Duodenal mucosa (tissue), 2 donors: ENCODE results near the gene SEPTIN6.
A peak's percentile ranks its signal among the peaks of the same experiment; 100 is the strongest.
"Not testable (repeated sequence)": the region's sequence is repeated elsewhere in the genome, so short reads cannot be mapped to it uniquely, and the experiment has no call there.

ENCODE experiments used
- H3K27ac ChIP-seq: one replicate; pipeline ENCODE4 v1.7.0; 2013; ENCODE audit warnings: low read depth, low read length
- H3K27me3 ChIP-seq, 2 donors: one replicate each; pipeline ENCODE4 v1.7.0; 2013; ENCODE audit warnings: low read length in 2 of 2, control low read depth in 1 of 2; ENCODE audit not compliant: insufficient read depth in 2 of 2, control insufficient read depth in 1 of 2
- H3K36me3 ChIP-seq, 2 donors: one replicate each; pipeline ENCODE4 v1.7.0; 2013; ENCODE audit warnings: low read length in 2 of 2, control low read depth in 1 of 2; ENCODE audit not compliant: insufficient read depth in 2 of 2, control insufficient read depth in 1 of 2
- H3K4me1 ChIP-seq, 2 donors: one replicate each; pipeline ENCODE4 v1.7.0; 2013; ENCODE audit warnings: low read length in 2 of 2, control low read depth in 1 of 2; ENCODE audit not compliant: insufficient read depth in 2 of 2, control insufficient read depth in 1 of 2
- H3K4me3 ChIP-seq, 2 donors: one replicate each; pipeline ENCODE4 v1.7.0; 2013; ENCODE audit warnings: low read length in 2 of 2, low read depth in 1 of 2
- H3K9ac ChIP-seq, 2 donors: one replicate each; pipeline ENCODE4 v1.7.0; 2013; ENCODE audit warnings: low read length in 2 of 2, low read depth in 1 of 2
- H3K9me3 ChIP-seq, 2 donors: one replicate each; pipeline ENCODE4 v1.7.0; 2013; ENCODE audit warnings: low read length in 2 of 2, control low read depth in 1 of 2; ENCODE audit not compliant: control insufficient read depth in 1 of 2

SEPTIN6 gene

GRCh38 chrX:119682019-119682989, 10.7 kb downstream of the SEPTIN6 start:
- H3K4me3 ChIP-seq = no peak overlapping the region
- H3K4me1 ChIP-seq = peaks cover 0 to 14% of the 10 kb centered on the region in 2 donors
- H3K27me3 ChIP-seq = no peaks in the 10 kb centered on the region
- no peaks in the 10 kb centered on the region for H3K36me3 ChIP-seq
- peak overlapping the region; percentile 32 for H3K27ac ChIP-seq
- no peaks in the 10 kb centered on the region for H3K9me3 ChIP-seq
- no peak overlapping the region for H3K9ac ChIP-seq

- no peak overlapping the region for H3K27ac ChIP-seq
- H3K4me3 ChIP-seq = no peak overlapping the region
- no peak overlapping the region for H3K9ac ChIP-seq
- no peaks in the 10 kb centered on the region for H3K36me3 ChIP-seq
- no peaks in the 10 kb centered on the region for H3K9me3 ChIP-seq
- H3K4me1 ChIP-seq = peaks cover 4 to 12% of the 10 kb centered on the region in 2 donors
- no peaks in the 10 kb centered on the region for H3K27me3 ChIP-seq
These were observed 15.3 kb downstream of the SEPTIN6 start for GRCh38 chrX:119677654-119677981.

GRCh38 chrX:119676949-119677653, 15.9 kb downstream of the SEPTIN6 start:
- no peak overlapping the region for H3K9ac ChIP-seq

GRCh38 chrX:119673336-119673735, 19.6 kb downstream of the SEPTIN6 start:
- Histone ChIP-seq H3K4me1 (peaks cover 4 to 9% of the 10 kb centered on the region in 2 donors), H3K36me3 (no peaks in the 10 kb centered on the region), H3K9ac (no peak overlapping the region)

More at GRCh38 chrX:119676949-119677653, 15.9 kb downstream of the SEPTIN6 start:
- Histone ChIP-seq H3K4me1 (peaks cover 4 to 12% of the 10 kb centered on the region in 2 donors), H3K4me3 (no peak overlapping the region), H3K27me3 (no peaks in the 10 kb centered on the region), H3K36me3 (no peaks in the 10 kb centered on the region), H3K9me3 (no peaks in the 10 kb centered on the region), H3K27ac (no peak overlapping the region)

GRCh38 chrX:119672426-119672825, 20.5 kb downstream of the SEPTIN6 start:
- Histone ChIP-seq H3K27ac (no peak overlapping the region), H3K4me1 (peaks cover 4 to 6% of the 10 kb centered on the region in 2 donors)

More at GRCh38 chrX:119673336-119673735, 19.6 kb downstream of the SEPTIN6 start:
- Histone ChIP-seq H3K4me3 (no peak overlapping the region), H3K27ac (no peak overlapping the region), H3K27me3 (no peaks in the 10 kb centered on the region), H3K9me3 (no peaks in the 10 kb centered on the region)

GRCh38 chrX:119669424-119670037, 23.4 kb downstream of the SEPTIN6 start:
- H3K27ac ChIP-seq = no peak overlapping the region
- H3K4me1 ChIP-seq = no peaks in the 10 kb centered on the region
- H3K27me3 ChIP-seq = no peaks in the 10 kb centered on the region
- no peak overlapping the region for H3K4me3 ChIP-seq
- H3K9me3 ChIP-seq = no peaks in the 10 kb centered on the region
- H3K36me3 ChIP-seq = no peaks in the 10 kb centered on the region
- no peak overlapping the region for H3K9ac ChIP-seq

More at GRCh38 chrX:119672426-119672825, 20.5 kb downstream of the SEPTIN6 start:
- Histone ChIP-seq H3K9ac (no peak overlapping the region), H3K36me3 (no peaks in the 10 kb centered on the region), H3K4me3 (no peak overlapping the region), H3K27me3 (no peaks in the 10 kb centered on the region), H3K9me3 (no peaks in the 10 kb centered on the region)

GRCh38 chrX:119667111-119667878, 25.7 kb downstream of the SEPTIN6 start:
- Histone ChIP-seq H3K4me3 (no peak overlapping the region), H3K27ac (no peak overlapping the region)

GRCh38 chrX:119664877-119665276, 28.1 kb downstream of the SEPTIN6 start:
- H3K9me3 ChIP-seq, H3K9ac ChIP-seq, H3K36me3 ChIP-seq, H3K27me3 ChIP-seq, H3K27ac ChIP-seq, H3K4me1 ChIP-seq, H3K4me3 ChIP-seq: not testable (repeated sequence)

More at GRCh38 chrX:119667111-119667878, 25.7 kb downstream of the SEPTIN6 start:
- no peaks in the 10 kb centered on the region for H3K4me1 ChIP-seq
- H3K36me3 ChIP-seq = no peaks in the 10 kb centered on the region
- H3K9me3 ChIP-seq = no peaks in the 10 kb centered on the region
- no peaks in the 10 kb centered on the region for H3K27me3 ChIP-seq
- no peak overlapping the region for H3K9ac ChIP-seq

GRCh38 chrX:119661486-119661885, 31.5 kb downstream of the SEPTIN6 start:
- no peaks in the 10 kb centered on the region for H3K36me3 ChIP-seq
- no peak overlapping the region for H3K9ac ChIP-seq
- no peaks in the 10 kb centered on the region for H3K9me3 ChIP-seq
- no peaks in the 10 kb centered on the region for H3K27me3 ChIP-seq
- no peak overlapping the region for H3K4me3 ChIP-seq
- H3K27ac ChIP-seq = no peak overlapping the region
- H3K4me1 ChIP-seq = no peaks in the 10 kb centered on the region
